Stimulated activated CD4-positive, alpha-beta T cell treated with anti-CD3 and anti-CD28 coated beads, Interleukin-2, amount 100 ng/mL, for 24 hours (primary cell): Measurements from ENCODE around the gene FSHB.
"Not testable (repeated sequence)": the region's sequence is repeated elsewhere in the genome, so short reads cannot be mapped to it uniquely, and the experiment has no call there.

Source experiments
- DNase-seq, 2 donors: peaks; one replicate each; pipeline ENCODE4 v3.0.0-alpha.2; 2020

Gene FSHB

DNA sequence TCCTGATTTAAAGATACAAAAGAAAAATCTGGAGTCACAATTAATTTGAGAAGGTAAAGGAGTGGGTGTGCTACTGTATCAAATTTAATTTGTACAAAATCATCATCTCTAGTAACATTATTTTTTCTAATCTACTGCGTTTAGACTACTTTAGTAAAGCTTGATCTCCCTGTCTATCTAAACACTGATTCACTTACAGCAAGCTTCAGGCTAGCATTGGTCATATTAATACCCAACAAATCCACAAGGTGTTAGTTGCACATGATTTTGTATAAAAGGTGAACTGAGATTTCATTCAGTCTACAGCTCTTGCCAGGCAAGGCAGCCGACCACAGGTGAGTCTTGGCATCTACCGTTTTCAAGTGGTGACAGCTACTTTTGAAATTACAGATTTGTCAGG, at the start of gene FSHB:
Gene FSHB, plus strand, starts transcription at position 301 of the 400 bp plus-strand sequence. CDS start 889 bp downstream, outside the sequence.
- no peak for DNase-seq

DNA sequence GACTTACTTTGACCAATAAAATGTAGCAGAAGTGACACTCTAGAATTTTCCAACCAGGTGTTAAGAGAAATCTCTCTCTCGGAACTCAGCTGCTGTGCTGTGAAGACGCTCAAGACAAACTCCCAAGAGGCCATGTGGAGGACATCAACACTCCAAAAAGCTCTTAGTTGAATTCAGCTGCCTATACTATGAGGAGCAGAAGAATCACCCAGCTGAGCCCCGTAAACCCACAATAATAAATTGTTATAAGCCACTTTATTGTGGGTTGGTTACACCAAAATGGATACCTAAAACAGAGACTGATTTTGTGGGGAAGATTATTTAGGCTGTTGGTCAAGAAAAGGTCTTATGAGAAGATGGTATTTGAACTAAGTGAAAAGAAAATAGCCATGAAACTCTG, 44.1 kb upstream of the FSHB start:
- DNase-seq: no peak

DNA sequence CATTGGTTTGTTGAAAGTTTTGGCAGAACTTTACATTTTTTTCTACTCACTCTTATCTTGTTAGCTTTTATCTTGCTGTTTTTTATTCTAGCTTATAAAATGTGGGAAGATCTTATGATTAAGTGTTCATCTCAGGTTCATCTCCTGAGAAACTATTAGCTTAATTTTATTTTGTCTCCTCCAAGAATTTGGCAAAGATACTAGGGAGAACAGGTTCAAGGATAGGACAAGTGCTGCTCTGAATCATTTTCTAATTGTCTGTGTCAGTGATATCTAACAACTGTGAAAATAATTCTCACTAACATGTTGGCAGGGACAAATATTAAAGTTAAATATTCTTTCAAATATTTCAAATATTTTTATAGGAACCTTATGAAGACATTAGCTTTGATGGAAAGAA, 38.2 kb upstream of the FSHB start:
- DNase-seq: no peak

DNA sequence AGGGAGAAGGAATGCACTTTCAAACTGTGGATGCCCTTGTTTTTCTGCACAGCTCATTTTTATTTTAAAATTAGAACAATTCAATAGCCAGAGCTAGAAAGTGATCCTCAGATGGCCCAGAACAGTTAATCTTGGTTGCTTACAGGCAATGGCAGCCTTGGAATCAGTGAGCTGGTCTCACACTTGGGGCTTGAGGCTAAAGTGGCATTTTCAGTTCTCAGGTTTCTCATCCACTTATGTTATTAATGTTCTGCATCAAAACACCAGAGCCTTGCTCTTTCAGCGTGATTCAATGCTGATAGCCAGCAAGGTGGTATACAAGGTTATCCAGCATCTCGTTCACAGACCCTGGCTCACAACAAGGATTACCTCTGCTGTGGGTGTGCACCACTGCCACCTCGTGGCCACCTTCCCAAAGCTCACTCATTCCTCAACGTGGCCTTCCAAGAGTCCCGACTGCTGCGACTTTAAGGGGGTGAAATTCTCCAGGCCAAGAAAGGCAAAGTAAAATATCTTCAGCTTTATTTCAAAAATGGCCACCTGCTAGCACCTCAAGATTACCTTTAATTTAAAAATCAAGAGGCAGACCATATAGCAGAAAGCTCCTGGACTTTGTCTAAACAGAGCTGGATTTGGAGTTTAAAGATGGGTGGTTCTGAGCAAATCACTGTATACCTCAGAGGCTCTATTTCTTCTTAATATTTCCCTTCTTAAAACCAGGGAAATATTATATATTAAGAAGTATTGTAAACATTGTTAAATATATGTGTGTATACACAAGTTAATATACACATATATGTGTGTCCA, 34.2 kb upstream of the FSHB start:
- peak; percentile 35 to 62 for DNase-seq

DNA sequence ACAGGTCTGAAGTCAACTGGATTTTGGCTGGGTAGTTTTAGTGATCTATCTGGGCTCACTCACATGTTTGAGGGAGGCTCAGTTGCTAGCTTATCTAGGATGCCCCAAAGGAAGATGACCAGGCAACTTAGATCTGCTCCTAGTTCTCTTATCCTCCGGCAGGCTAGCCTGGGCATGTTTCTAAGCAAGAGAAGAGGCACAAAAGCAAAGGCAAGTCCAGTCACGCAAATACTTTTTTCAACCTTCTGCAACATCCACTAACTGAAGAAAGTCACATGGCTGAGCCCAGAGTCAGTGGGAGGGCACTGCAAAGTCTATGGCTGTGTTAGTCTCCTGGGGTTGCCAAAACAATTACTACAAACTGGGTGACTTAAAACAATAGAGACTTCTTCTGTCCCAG, 32.9 kb upstream of the FSHB start:
- no peak for DNase-seq

DNA sequence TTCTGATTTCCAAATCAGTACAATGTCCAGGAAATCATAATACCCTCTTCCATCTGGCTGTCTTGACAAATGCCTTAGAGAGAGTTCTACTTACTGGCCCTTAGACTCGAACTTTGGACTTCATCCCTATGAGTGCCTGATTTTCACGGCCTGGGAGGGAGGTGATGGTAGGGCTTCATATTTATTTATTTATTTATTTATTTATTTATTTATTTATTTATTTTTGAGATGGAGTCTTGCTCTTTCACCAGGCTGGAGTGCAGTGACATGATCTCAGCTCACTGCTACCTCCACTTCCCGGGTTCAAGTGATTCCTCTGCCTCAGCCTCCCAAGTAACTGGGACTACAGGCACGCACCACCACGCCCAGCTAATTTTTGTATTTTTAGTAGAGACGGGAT, 27.8 kb upstream of the FSHB start:
- DNase-seq: not testable (repeated sequence)

DNA sequence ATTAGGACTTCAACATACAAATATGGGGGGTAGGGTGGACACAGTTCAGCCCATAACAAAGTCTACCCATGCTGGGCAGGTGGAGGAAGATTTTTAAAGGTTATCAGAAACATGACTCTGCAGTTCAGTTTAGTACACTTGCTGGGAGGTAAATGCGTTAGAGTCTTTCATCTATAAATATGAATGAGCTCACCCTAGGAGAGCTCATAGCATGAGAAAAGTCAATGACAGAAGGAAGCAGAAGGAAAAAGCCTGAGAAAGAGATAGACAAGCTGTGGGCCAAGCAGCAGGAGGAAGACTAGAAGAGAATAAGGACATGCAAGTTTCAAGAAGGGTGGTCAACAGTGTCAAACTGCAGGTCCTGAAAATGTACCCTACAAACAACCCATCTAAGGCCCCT, 27.0 kb upstream of the FSHB start:
- DNase-seq: no peak

DNA sequence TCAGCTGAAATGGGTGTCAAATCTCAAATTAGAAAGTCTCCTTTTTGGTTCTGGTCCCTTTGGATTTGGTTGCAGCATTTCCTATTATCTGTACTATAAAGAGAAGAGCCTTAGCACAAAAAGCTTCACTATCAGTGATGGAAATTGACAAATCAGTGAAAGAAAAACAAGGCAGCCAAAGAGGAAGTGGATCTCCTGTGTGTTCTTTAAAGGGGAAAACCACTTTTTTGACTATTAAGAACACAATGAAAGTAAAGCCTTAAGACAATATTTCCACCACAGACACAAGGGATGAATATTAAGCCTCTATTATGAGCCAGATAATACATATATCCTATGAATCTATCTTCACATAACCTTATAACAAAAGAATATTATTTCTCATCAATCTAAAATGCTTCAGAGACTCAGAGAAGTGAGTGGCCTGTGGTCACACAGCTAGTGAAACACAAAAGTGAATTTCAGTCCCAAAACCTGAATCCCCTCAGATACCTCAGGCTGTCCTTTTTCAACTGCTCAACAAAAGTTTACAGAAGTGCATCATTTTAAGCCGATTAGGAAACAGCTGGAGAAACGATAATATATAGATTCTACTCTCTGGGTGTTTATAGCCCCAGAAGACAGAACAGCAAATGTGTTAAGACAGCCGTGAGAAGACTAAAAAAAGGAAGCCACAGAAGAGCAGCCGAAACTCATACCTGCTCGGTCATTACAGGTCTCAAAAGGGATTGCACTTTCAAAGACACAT, 24.4 kb upstream of the FSHB start:
- DNase-seq: no peak

DNA sequence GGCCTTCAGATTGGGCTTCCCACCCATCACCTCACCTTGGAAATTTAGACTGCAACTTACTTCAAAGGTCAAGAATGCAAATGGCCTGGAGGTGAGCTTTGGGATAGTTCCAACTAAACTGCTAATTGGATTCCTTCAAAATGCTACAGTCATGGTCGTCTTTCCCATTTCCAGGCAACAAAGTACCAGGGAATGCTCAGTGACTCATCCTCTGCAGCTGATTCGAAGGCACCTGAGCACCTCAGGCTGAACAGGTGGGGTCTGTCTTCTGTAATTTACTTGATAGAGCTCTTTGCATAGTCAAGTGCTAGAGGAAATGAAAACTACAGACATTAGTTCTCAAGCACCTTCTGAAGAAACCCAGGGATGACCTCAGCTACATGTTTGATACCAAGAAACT, 20.5 kb upstream of the FSHB start:
- no peak for DNase-seq

DNA sequence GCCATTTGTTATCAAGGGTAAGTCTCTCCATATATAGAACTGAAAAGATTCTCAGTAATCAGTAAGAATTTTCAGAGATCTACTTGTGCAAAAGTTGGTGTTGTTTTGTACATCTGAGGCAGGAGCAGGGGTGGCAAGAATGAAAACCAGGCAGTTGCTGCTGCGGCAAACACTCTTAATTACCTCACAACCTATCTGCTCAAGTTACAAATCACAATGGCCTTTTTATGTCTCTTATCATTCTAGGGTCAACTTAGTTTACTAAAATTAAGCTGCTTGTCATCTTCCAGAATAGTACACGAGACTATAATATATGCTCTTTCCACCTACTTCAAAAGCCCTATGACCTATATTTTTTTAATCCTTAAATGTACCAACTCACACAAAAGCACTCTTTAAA, 14.3 kb upstream of the FSHB start:
- DNase-seq: no peak

DNA sequence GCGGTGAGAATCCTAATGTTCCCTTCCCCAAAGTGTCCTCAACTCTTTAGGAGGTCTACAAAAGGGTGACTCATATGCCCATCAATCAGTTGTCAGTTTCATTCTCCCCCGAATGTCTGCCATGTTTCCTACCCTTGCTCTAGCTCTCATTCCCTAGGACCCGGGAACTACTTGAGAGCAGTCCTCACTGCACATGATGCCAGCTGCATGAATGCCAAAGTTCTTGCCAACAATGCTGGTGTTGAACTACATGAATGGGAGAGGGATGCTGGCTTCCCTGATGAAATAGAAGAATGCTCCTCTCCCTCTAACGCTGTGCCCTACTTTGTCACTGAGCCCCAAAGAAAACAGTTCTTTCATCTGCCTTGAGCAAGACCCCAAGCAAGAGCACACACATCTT, 12.5 kb upstream of the FSHB start:
- DNase-seq: no peak

DNA sequence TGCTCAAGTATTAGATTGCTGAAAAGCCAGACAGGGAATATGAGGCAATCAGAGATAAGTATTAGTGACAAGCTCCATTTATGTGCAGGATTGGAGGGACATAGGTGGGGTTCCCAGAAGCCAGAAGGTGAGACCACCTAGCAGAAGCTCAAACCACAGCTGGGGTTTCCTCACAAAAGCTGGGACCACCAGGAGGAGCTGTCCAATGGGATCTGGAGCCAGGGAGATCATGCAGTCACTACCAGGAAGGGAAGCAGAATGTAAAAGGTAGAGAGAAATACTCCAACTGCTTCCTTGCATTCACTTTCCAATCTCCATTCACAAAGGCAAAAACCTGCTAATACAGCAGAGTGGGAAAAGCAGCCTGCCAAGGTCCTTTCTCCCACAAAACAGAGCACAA, 5.2 kb upstream of the FSHB start:
- DNase-seq: no peak

DNA sequence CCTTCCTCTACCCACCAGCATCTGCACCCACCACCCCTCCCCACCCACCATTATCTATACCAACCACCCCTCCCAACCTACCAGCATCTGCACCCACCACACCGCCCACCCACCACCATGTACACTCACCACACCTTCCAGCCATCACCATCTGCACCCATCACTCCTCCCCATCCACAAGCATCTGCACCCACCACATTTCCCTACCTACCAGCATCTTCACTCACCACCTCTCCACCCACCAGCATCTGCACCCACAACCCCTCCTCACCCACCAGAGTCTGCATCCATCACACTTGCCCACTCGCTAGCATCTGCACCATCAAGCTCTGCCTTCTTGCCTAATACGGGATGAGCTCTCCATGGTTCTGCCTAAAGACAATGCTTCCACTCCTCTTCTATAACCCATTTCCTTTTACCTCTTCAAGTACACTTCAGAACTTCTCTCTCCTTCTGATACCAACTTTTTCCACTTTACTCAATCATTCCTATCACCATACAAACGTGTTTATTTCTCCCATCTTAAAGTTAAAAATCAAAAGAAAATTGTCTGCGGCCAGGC, 2.4 kb upstream of the FSHB start:
- DNase-seq: no peak

DNA sequence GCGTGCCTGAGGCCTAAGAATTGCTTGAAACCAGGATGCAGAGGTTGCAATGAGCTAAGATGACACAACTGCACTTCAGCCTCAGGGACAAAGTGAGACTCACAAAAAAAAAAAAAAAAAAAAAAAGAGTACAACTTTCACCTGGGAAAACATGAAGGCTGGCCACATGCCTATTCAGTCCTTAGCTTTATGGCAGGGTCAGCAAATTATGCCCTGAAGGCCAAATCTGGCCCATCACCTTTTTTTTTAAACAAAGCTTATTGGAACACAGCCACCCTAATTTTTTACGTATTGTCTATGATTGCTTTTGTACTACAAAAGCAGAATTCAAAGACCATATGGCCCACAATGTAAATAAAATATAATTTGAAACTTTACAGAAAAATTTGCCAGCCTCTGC, 8.2 kb downstream of the FSHB start:
- DNase-seq: no peak

DNA sequence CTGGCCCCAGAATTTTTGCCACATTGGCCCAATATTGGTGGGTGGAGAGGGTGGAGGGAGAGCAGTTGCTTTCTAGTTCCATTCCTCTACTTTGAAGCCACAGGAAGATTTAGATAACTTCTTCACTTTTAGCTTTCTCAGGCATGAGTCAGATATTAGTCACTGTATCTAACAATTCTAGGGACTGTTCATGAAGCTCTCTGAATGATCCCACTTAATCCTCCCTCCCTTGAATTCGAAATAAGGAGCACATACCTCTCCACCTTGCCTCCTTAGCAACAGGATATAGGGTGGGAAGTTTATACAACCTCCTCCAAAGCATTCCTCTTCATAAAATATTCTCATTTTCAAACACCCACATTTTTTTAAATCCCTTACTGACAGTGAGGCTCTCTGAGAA, 13.5 kb downstream of the FSHB start:
- no peak for DNase-seq

DNA sequence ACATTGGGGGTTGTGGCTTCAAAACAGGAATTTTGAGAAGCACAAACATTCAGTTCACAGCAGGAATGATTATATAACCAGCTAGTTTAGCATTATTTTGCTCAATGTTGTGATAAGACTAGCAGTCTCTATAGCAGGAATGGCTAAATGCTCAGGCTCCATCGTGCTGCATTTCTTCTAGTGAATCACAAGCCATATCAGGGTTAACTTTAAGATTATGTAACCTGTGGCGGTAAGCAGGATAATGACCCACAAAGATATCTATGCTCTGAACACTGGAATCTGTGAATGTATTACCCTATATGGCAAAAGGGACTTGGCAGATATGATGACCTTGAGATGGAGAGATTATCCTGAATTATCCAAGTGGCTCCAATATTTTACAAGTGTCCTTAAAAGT, 14.8 kb downstream of the FSHB start:
- no peak for DNase-seq

DNA sequence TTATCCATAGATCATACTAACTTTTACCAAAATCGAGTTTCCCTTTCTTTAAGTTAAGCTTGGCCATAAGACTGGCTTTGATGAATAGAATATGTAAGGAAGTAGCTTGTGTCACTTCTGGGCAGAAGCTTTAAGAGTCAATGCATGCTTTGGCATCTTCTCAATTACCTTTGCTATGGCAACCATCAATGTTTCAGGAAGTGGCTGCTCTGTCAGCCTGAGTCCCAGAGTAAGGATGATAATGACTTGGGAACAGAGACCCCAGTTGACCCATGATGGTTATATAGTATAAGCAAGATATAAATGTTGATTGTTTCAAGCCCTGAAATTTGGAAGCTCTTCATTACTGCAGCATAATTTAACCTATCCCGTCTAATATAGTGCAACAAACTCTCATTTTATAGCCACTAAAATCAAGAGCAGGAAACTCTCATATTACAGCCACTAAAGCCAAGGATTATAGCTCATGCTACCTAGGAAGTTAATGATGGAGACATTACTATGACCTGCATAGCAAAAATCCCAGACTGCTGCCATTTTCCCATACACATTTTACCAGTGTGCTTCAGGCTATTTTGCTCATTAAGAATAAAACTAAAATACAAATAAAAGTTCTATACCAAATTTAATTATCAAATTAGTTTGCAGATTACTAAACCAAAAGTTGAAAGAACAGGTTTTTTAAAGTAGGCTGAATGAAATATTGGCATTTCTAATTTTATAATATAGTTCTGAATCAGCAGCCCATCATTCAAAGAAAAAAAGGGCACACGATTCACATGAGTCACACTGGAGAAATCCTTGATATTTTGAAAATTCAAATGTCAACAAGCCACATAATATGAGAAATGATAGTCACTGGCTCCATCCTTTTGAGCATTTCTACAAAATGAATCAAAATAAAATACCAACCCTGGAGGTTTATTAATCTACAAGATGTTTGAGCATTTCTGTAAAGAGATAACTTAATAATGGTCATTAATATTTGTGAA, 23.8 kb downstream of the FSHB start:
- DNase-seq: no peak

DNA sequence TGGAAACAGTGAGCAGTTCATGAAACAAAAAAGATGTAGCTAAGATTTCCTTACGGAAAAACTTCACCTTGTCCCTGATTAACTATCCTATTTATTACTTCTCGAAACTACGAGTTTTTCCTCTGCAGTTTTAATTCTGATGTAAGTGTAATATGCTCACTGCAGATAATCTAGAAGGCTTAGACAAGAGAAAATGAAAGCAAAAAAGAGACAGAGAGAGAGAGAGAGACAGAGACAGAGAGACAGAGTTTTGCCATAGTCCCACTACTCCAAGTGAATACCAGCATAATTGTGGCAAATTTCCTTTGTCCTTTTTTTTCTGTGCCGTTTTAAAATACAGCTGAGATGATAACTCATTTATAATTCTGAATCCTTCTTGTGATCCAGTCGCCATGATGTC, 24.8 kb downstream of the FSHB start:
- DNase-seq: no peak

DNA sequence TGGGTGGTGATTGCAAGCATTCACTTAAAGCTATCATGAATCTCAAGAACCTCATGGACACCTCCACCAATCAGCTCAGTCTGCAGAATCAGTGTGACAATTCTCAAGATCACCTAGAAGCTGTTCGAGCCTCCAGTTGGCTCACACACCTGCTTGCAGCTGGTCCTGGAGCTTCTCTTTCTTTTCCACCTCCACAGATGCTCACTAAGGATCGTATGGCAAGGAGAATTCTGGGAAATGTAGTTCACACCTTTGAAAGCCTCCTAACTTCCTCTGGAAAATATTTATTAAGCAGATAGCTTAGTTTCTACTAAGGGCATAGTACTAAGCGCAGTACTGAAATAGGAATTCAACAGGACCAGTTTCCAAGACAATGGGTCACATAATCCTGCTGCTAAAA, 26.2 kb downstream of the FSHB start:
- no peak for DNase-seq

DNA sequence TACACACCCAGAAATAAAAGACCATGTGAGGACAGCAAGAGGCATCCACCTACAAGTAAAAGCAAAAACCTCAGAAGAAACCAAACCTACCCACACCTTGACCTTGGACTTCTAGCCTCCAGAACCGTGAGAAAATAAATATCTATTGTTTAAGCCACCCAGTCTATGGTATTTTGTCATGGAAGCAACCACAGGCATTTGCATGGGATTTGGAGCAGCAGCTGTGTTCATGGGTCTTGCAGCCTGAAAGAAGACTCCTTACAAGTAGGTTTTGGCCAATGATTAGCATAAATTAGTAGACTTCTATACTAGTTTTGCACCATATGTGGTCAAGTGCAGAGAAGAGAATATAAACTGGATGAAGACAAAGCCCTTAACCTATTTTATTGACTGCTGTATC, 27.9 kb downstream of the FSHB start:
- DNase-seq: no peak

DNA sequence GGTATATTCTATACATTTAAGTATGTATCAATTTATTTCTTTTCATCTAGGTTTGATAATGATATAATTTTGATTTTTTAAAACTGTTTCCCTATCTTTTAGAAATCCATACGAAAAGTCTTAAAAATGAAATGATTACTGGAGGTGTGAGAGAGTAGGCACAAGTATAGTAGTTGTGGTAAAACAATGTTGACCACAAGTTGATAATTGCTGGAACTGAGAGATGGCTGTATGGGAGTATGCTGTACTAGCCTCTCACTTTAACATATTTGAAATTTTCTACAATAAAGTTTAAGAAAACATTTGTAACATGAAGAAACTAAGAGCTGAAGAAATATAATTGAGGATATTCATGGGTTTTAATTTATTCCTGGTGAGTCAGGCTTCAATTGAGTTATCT, 30.0 kb downstream of the FSHB start:
- no peak for DNase-seq

DNA sequence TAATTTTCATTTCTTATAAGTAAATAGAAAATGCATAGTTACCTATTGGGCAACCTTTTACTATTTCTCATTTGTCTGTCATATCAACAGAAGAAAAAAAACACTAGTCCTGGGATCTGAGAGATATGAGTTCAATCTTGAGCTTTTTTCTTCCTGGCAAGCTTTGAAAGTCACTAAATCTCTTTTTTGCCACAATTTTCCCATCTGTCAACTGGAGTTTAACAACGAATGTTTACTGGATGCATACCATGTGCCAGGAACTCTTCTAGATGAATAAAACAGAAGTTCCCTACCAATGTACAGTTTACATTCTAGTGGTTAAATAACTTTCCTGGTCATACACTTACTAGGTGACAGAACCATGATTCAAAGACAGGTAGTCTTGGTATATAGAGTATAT, 31.0 kb downstream of the FSHB start:
- DNase-seq: no peak

DNA sequence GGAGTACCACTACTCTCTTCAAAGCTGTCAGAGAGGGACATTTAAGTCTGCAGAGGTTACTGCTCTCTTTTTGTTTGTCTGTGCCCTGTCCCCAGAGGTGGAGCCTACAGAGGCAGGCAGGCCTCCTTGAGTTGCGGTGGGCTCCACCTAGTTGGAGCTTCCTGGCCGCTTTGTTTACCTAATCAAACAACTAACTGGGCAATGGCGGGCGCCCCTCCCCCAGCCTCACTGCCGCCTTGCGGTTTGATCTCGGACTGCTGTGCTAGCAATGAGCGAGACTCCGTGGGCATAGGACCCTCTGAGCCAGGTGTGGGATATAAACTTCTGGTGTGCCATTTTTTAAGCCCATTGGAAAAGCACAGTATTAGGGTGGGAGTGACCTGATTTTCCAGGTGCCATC, 37.8 kb downstream of the FSHB start:
- not testable (repeated sequence) for DNase-seq
